ENCODE results near the gene GSC2.
"Not testable (repeated sequence)": the region's sequence is repeated elsewhere in the genome, so short reads cannot be mapped to it uniquely, and the experiment has no call there.

The GSC2 gene

GRCh38 chr22:19177164-19178064 lies 27.3 kb upstream of the GSC2 start:
- DNase-seq = no peak

- DNase-seq = no peak
Measured at GRCh38 chr22:19176732-19177131, 26.6 kb upstream of the GSC2 start.

DNA sequence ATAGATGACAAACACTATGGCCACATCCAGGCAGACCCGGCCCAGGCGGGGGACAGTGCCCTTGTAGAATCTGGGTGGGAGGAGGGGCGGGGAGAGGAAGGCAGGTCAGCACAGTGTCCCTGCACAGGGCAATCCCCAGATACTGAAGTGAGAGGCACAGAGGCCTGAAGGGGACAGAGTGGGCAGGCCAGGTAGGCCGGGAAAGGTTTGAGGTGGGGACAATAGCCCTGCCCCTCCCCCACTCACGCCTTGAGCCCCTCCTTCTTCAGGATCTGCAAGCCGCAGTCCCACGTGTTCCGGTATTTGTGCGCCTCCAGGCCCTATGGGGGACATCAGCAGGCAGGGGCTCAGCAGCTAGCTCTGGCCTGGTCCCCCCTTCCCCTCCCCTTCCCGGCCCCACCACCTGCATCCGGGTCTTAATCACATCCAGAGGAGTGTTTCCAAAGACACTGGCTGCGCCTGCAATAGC lies 26.1 kb upstream of the GSC2 start:
- DNase-seq = no peak

GRCh38 chr22:19175602-19176174 lies 25.6 kb upstream of the GSC2 start:
- no peak for DNase-seq

GRCh38 chr22:19175026-19175601 lies 25.0 kb upstream of the GSC2 start:
- DNase-seq = no peak

DNA sequence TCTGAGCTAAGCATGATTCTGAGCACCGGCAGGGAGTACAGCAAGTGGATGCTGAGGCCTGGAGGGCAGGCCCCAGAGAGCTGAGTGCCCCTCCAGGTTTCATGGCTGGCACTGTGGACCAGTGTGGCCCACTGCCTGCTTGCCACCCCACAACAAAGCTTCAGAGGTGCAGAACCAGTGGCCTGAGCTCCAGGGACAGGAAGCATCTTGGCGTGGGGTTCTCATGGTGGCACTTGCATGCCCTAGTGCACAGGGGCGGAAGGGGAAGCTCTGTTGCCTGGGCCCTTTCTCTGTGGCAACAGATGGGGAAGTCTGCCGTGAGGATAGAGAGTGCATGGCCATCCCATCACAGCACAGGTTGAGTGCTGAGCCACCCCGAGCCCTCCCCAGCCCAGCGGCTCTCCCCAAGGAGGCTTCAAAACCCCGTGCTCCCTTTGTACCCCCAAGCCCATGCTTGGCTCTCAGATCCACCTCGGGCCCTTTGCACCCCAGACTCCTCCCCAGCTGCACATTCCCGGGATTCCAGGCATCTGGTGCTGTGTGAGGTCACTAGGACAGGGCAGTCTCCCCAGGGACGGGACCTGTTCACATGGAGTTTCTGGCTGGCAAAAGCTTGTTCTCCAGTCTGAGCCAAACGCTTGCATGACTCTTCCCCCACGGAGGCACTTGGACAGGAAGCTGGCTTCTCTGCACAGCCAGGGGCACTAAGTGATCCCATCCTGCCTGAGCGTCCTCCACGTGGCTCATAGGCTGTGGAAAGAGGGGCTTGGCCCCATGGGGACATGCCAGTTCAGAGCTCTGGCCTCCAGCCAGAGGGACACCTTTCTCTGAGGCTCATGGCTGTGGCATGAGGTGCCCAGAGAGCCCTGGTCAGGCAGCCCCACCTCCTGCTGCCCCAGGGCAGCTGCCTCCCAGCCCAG lies 24.3 kb upstream of the GSC2 start:
- DNase-seq = peak; percentile 8

GRCh38 chr22:19173047-19174035 lies 23.2 kb upstream of the GSC2 start:
- DNase-seq = no peak

- no peak for DNase-seq
Measured at GRCh38 chr22:19172213-19173046, 22.3 kb upstream of the GSC2 start.

- DNase-seq = no peak
Measured at GRCh38 chr22:19169947-19170318, 19.8 kb upstream of the GSC2 start.

- no peak for DNase-seq
Measured at GRCh38 chr22:19169002-19169946, 19.2 kb upstream of the GSC2 start.

DNA sequence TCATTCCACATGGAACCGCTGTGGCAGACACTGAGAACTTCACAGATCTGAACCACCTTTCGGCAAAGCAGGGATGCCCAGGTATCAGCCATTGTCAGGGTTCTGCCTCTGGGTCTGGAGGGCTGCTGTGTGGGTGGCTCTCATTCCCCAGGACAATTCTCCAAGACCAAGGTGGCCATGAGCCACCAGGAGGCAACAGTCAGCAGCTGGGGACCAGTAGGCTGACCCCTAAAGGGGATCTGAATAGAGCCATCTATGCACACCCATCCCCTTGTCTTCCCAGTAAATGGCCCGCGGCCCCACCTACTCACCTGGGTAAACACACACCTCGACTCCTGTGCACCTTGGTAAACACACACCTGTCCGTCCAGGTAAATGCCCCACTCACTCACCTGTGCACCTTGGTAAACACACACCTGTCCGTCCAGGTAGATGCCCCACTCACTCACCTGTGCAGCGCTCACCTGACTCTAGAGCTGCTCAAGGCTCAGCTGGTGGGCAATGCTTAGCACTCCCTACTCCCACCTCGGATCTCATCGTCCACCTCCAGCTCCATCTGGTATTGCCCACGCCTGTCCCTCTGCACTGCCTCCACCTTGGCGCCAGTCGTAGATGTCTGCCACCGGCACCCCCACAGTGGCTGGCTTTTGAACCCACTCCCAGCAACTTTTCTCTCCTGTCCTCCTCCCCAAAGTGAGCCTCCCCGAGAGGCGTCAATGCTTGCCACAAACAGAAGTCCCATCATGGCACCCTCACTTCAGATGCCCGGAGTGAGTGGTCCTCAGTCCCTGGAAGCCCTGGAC lies 18.2 kb upstream of the GSC2 start:
- no peak for DNase-seq

GRCh38 chr22:19167106-19167869 lies 17.2 kb upstream of the GSC2 start:
- no peak for DNase-seq

- DNase-seq = no peak
Measured at GRCh38 chr22:19166421-19166820, 16.3 kb upstream of the GSC2 start.

DNA sequence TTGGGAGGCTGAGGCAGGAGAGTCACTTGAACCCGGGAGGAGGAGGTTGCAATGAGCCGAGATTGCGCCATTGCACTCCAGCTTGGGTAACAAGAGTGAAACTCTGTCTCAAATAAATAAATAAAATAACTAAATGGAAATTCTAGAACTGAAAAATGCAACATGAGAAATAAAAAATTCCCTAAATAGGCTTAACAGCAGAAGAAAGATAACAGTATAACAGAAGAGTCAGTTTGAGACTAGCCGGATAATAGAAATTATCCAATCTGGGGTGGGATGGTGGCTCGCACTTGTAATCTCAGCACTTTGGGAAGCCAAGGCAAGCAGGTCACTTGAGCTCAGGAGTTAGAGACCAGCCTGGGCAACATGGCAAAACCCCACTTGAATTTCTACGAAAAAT lies 14.3 kb upstream of the GSC2 start:
- no peak for DNase-seq

- not testable (repeated sequence) for DNase-seq
Measured at GRCh38 chr22:19158649-19159048, 8.6 kb upstream of the GSC2 start.

GRCh38 chr22:19156109-19156508 lies 6.0 kb upstream of the GSC2 start:
- not testable (repeated sequence) for DNase-seq

DNA sequence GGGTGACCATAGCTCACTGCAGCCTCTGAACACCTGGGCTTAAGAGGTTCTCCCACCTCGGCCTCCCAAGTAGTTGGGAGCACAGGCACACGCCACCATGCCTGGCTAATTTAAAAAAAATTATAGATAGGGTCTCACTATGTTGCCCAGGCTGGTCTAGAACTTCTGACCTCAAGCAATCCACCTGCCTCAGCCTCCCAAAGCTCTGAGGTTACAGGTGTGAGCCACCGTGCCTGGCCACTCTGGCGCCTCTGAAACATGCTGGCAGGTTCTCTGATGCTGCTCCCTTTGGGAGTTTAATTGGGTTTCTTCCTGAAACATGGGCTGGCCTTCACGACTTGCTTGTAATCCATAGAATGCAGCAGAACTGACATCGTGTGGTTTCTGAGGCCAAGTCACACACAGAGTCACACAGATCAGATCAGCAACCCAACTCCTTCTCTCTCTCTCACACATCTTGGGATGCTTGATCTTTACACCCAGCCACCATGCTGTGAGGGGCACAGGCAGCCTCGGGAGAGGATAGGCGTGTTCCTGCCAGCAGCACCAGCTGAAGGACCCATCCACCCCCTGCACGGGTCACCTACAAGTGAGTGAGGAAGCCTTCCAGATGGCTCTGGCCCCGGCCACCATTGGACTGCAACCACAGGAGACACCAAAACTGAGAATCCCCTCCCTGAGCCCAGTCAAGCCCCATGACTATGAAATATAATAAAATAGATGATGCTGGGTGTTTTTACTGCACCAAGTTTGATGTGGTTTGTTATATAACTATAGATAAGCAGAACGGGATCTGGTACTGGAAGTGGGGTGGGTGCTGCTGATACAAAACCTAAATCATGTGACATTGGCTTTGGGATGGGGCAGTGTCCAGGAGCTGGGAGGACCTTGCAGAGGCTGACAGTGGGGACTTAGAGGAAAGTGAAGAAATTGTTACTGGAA lies 3.1 kb upstream of the GSC2 start:
- no peak for DNase-seq
